D721Med (cell line): ENCODE results near the gene MTSS2.
"Not testable (repeated sequence)": the region's sequence is repeated elsewhere in the genome, so short reads cannot be mapped to it uniquely, and the experiment has no call there.

Experiments
- DNase-seq: peaks from one replicate; pipeline ENCODE4 v3.0.0; 2011; ENCODE audit warnings: low spot score; ENCODE audit not compliant: insufficient read length
- FAIRE-seq: peaks from 2 replicates; lab custom pipeline; 2011; peaks lifted over from hg19 to GRCh38; lab: Jason Lieb, UNC
- CTCF ChIP-seq: IDR thresholded peaks from 2 replicates; pipeline ENCODE4 v1.5.1; 2012; ENCODE audit warnings: mild to moderate bottlenecking, control low read depth; ENCODE audit not compliant: insufficient read depth; ENCODE audit errors: missing control alignments

The MTSS2 gene

GRCh38 chr16:70646260-70647241 is 39.3 kb downstream of the MTSS2 start, which contains the start of gene IL34:
IL34 (plus strand) TSS chr16:70646559; CDS start chr16:70646948, 389 bp downstream.
- no peak for DNase-seq
- no peak for FAIRE-seq
- no peak for TF ChIP-seq CTCF

- TF ChIP-seq CTCF = no peak
- FAIRE-seq (no peak), DNase-seq (no peak)
Observed at GRCh38 chr16:70644763-70645597, 40.9 kb downstream of the MTSS2 start.

- not testable (repeated sequence) for DNase-seq, FAIRE-seq
Observed at GRCh38 chr16:70643264-70643663, 42.6 kb downstream of the MTSS2 start.

- no peak for TF ChIP-seq CTCF
- DNase-seq (no peak), FAIRE-seq (no peak)
Observed at GRCh38 chr16:70642633-70643032, 43.2 kb downstream of the MTSS2 start.

GRCh38 chr16:70638814-70639792 is 46.8 kb downstream of the MTSS2 start:
- no peak for TF ChIP-seq CTCF
- FAIRE-seq (no peak), DNase-seq (no peak)
